Measurements from ENCODE around the gene NKX2-1. TPM values are rescaled to one million over a fixed set of nuclear protein-coding genes. Genes with fewer than 3 reads are reported as not detected.

Gene NKX2-1
- polyA plus RNA-seq, 1 donor from 2014 or later = 1.5 TPM

GRCh38 chr14:36522347-36522971 is 2.4 kb upstream of the NKX2-1 start:
- no peaks in the 10 kb centered on the region for H3K36me3 ChIP-seq (ENCODE audit: insufficient read depth, low read length)
- no peak overlapping the region for H3K27ac ChIP-seq (ENCODE audit: low read length)
- H3K9me3 ChIP-seq (ENCODE audit: low read length) = peaks cover 7% of the 10 kb centered on the region
- no peak overlapping the region for H3K4me3 ChIP-seq (ENCODE audit: low read length)
- TF ChIP-seq EZH2 (IDR thresholded peaks at IDR 0.05; ENCODE audit: borderline replicate concordance, insufficient read depth, low read length, poor library complexity, severe bottlenecking) (peak; percentile 79), SMC3 (conservative IDR thresholded peaks at IDR 0.05; ENCODE audit: poor library complexity) (no peak)
- H3K4me2 ChIP-seq (ENCODE audit: low read length) = no peak overlapping the region
- no peak overlapping the region for H2AFZ ChIP-seq (ENCODE audit: low read depth, low read length)
- peaks cover 100% of the 10 kb centered on the region for H3K27me3 ChIP-seq (ENCODE audit: insufficient read depth, low read depth, low read length)
- no peaks in the 10 kb centered on the region for H3K79me2 ChIP-seq (replicated peaks; ENCODE audit: insufficient read depth, low read length)
- H3F3A ChIP-seq (ENCODE audit: insufficient read depth, low read length, poor library complexity, severe bottlenecking) = no peaks in the 10 kb centered on the region
- no peak overlapping the region for H3K9ac ChIP-seq (ENCODE audit: low read length)
- H3K9me2 ChIP-seq (ENCODE audit: insufficient read depth, low read length) = no peaks in the 10 kb centered on the region
- H4K20me1 ChIP-seq (ENCODE audit: insufficient read depth) = no peaks in the 10 kb centered on the region

GRCh38 chr14:36521598-36522345 is 1.7 kb upstream of the NKX2-1 start:
- Histone ChIP-seq H3K4me2 (ENCODE audit: low read length) (no peak overlapping the region), H3K9ac (ENCODE audit: low read length) (no peak overlapping the region), H3K27me3 (ENCODE audit: insufficient read depth, low read depth, low read length) (peaks cover 99% of the 10 kb centered on the region), H3K27ac (ENCODE audit: low read length) (no peak overlapping the region), H3K4me3 (ENCODE audit: low read length) (no peak overlapping the region), H3K79me2 (replicated peaks; ENCODE audit: insufficient read depth, low read length) (no peaks in the 10 kb centered on the region), H3K36me3 (ENCODE audit: insufficient read depth, low read length) (no peaks in the 10 kb centered on the region), H3F3A (ENCODE audit: insufficient read depth, low read length, poor library complexity, severe bottlenecking) (no peaks in the 10 kb centered on the region), H2AFZ (ENCODE audit: low read depth, low read length) (no peak overlapping the region), H4K20me1 (ENCODE audit: insufficient read depth) (no peaks in the 10 kb centered on the region), H3K9me3 (ENCODE audit: low read length) (peaks cover 7% of the 10 kb centered on the region), H3K9me2 (ENCODE audit: insufficient read depth, low read length) (no peaks in the 10 kb centered on the region)
- TF ChIP-seq TAF1 (IDR thresholded peaks at IDR 0.05; ENCODE audit: low read depth) = no peak
- no peak for TF ChIP-seq POLR2AphosphoS5 (IDR thresholded peaks at IDR 0.05)
- TF ChIP-seq SMC3 (conservative IDR thresholded peaks at IDR 0.05; ENCODE audit: poor library complexity) = no peak
- no peak for TF ChIP-seq RAD21 (conservative IDR thresholded peaks at IDR 0.05)

GRCh38 chr14:36520601-36521525 is 831 bp upstream of the NKX2-1 start:
- Histone ChIP-seq H3K4me2 (ENCODE audit: low read length) (no peak overlapping the region), H3K36me3 (ENCODE audit: insufficient read depth, low read length) (no peaks in the 10 kb centered on the region), H3K27me3 (ENCODE audit: insufficient read depth, low read depth, low read length) (peaks cover 99% of the 10 kb centered on the region), H3K9me3 (ENCODE audit: low read length) (peaks cover 7% of the 10 kb centered on the region), H3K79me2 (replicated peaks; ENCODE audit: insufficient read depth, low read length) (no peaks in the 10 kb centered on the region), H3K4me3 (ENCODE audit: low read length) (peak overlapping the region; percentile 49), H3K27ac (ENCODE audit: low read length) (no peak overlapping the region), H4K20me1 (ENCODE audit: insufficient read depth) (no peaks in the 10 kb centered on the region), H3K9ac (ENCODE audit: low read length) (no peak overlapping the region), H3F3A (ENCODE audit: insufficient read depth, low read length, poor library complexity, severe bottlenecking) (no peaks in the 10 kb centered on the region), H3K9me2 (ENCODE audit: insufficient read depth, low read length) (no peaks in the 10 kb centered on the region), H2AFZ (ENCODE audit: low read depth, low read length) (no peak overlapping the region)
- no peak for TF ChIP-seq EP300 (conservative IDR thresholded peaks at IDR 0.05; ENCODE audit: poor library complexity, severe bottlenecking)
- TF ChIP-seq EZH2 (IDR thresholded peaks at IDR 0.05; ENCODE audit: borderline replicate concordance, insufficient read depth, low read length, poor library complexity, severe bottlenecking) = peak; percentile 85
- no peak for TF ChIP-seq RAD21 (conservative IDR thresholded peaks at IDR 0.05)
- no peak for TF ChIP-seq REST (IDR thresholded peaks at IDR 0.05; ENCODE audit: borderline replicate concordance)
